Gastroesophageal sphincter (tissue), 3 donors: ENCODE measurements around the gene CEP41.

Experiments used
- POLR2A ChIP-seq, 2 donors: fragments of 450-650 bp; IDR thresholded peaks; one replicate each; pipeline ENCODE4 v1.6.1; 2017; ENCODE audit warnings: antibody characterized with exemption in 2 of 2, mild to moderate bottlenecking in 2 of 2, moderate library complexity in 1 of 2
- POLR2AphosphoS5 ChIP-seq: sonication (generic); formaldehyde crosslinking; IDR thresholded peaks from one replicate; pipeline ENCODE4 v1.6.1; 2017; ENCODE audit warnings: antibody characterized with exemption
- TF ChIP-seq, protein P1 (sequence below), 4 experiments: fragments of 200-600 bp in 2 of 4; fragments of 450-650 bp in 2 of 4; sonication (generic) in 1 of 4; IDR thresholded peaks; one replicate each; pipeline ENCODE4 v1.5.1; 2017 to 2019; ENCODE audit warnings: antibody characterized with exemption in 4 of 4, mild to moderate bottlenecking in 2 of 4, moderate library complexity in 2 of 4

GRCh38 chr7:130440527-130441365, at the start of gene CEP41:
- no peak for TF ChIP-seq POLR2A (IDR thresholded peaks at IDR 0.05)
- TF ChIP-seq, protein P1, sequence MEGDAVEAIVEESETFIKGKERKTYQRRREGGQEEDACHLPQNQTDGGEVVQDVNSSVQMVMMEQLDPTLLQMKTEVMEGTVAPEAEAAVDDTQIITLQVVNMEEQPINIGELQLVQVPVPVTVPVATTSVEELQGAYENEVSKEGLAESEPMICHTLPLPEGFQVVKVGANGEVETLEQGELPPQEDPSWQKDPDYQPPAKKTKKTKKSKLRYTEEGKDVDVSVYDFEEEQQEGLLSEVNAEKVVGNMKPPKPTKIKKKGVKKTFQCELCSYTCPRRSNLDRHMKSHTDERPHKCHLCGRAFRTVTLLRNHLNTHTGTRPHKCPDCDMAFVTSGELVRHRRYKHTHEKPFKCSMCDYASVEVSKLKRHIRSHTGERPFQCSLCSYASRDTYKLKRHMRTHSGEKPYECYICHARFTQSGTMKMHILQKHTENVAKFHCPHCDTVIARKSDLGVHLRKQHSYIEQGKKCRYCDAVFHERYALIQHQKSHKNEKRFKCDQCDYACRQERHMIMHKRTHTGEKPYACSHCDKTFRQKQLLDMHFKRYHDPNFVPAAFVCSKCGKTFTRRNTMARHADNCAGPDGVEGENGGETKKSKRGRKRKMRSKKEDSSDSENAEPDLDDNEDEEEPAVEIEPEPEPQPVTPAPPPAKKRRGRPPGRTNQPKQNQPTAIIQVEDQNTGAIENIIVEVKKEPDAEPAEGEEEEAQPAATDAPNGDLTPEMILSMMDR (IDR thresholded peaks at IDR 0.05): peak in 2 of 4 experiments; percentile 4 to 7
- TF ChIP-seq POLR2AphosphoS5: peak; percentile 26
